Activated CD8-positive, alpha-beta T cell treated with anti-CD3 and anti-CD28 coated beads for 36 hours (primary cell): Measurements from ENCODE around the gene RETREG2. TPM values are rescaled to one million over a fixed set of nuclear protein-coding genes. Genes with fewer than 3 reads are reported as not detected.

Experiments
- ATAC-seq: fragments of 200-7000 bp; cut with Tn5 transposase; one replicate; pipeline ENCODE4 v1.10.0; 2021; ENCODE audit warnings: mild to moderate bottlenecking, moderate library complexity
- CTCF ChIA-PET: fragments of 350-600 bp; sonication (Branson Sonifier 250); formaldehyde crosslinking; loops from one replicate; lab custom pipeline; 2021; ENCODE audit warnings: antibody characterized with exemption; lab: Charles Lee
- POLR2A ChIA-PET: fragments of 350-600 bp; sonication (Branson Sonifier 250); formaldehyde crosslinking; loops from one replicate; lab custom pipeline; 2021; ENCODE audit warnings: antibody characterized with exemption; lab: Charles Lee
- DNase-seq: peaks from one replicate; pipeline ENCODE4 v3.0.0-alpha.2; 2020
- H3K27ac Mint-ChIP-seq: one replicate; pipeline ENCODE4 v1.8.0; 2021; ENCODE audit warnings: mild to moderate bottlenecking, mixed read lengths
- H3K27me3 Mint-ChIP-seq: one replicate; pipeline ENCODE4 v1.8.0; 2021; ENCODE audit warnings: mixed read lengths
- H3K36me3 Mint-ChIP-seq: one replicate; pipeline ENCODE4 v1.8.0; 2021; ENCODE audit warnings: low read depth, mixed read lengths
- H3K4me1 Mint-ChIP-seq: one replicate; pipeline ENCODE4 v1.8.0; 2021; ENCODE audit warnings: low read depth, mixed read lengths
- H3K4me3 Mint-ChIP-seq: one replicate; pipeline ENCODE4 v1.8.0; 2021; ENCODE audit warnings: mild to moderate bottlenecking, moderate library complexity, mixed read lengths
- H3K9me3 Mint-ChIP-seq: one replicate; pipeline ENCODE4 v1.8.0; 2021; ENCODE audit warnings: mixed read lengths
- intact Hi-C: fragments of 100-400 bp; cut with micrococcal nuclease; formaldehyde crosslinking; loops from one replicate; pipeline ENCODE4 v1.10.0; 2022
- total RNA-seq, 2 experiments: library from RNA; stranded (reverse); gene quantifications; one replicate each; pipeline ENCODE4 v1.2.3, GENCODE V29; 2021
- TF ChIP-seq, protein P1 (sequence below): fragments of 200-600 bp; IDR thresholded peaks from one replicate; pipeline ENCODE4 v1.8.0; 2022; ENCODE audit warnings: antibody characterized with exemption, mild to moderate bottlenecking

RETREG2 gene
- total RNA-seq, 2 experiments from 2014 or later = 63.8 to 67.8 TPM

DNA sequence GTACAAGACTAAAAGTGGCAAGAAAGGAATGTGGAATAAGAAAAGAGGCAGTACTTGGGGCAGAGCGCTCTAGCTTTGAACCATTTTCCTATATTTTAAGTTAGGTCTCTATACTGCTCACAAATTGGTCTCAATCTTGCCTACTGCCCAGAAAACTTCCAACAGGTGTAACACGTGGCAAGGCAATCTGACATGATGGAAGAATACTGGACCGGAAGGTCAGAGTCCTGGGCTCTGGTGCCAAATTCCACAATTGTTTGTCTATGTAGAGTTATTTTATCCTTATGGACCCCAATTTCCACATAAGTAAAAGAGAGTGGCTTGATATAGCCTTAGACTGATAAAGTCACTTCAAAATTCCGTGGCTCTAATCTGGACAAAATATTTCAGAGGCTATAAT is 46.3 kb upstream of the RETREG2 start:
- TF ChIP-seq, protein P1, sequence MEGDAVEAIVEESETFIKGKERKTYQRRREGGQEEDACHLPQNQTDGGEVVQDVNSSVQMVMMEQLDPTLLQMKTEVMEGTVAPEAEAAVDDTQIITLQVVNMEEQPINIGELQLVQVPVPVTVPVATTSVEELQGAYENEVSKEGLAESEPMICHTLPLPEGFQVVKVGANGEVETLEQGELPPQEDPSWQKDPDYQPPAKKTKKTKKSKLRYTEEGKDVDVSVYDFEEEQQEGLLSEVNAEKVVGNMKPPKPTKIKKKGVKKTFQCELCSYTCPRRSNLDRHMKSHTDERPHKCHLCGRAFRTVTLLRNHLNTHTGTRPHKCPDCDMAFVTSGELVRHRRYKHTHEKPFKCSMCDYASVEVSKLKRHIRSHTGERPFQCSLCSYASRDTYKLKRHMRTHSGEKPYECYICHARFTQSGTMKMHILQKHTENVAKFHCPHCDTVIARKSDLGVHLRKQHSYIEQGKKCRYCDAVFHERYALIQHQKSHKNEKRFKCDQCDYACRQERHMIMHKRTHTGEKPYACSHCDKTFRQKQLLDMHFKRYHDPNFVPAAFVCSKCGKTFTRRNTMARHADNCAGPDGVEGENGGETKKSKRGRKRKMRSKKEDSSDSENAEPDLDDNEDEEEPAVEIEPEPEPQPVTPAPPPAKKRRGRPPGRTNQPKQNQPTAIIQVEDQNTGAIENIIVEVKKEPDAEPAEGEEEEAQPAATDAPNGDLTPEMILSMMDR = no peak
- Mint-ChIP-seq H3K27me3 (no peaks in the 10 kb centered on the region), H3K36me3 (no peaks in the 10 kb centered on the region), H3K4me3 (no peak overlapping the region), H3K4me1 (peaks cover 10% of the 10 kb centered on the region), H3K27ac (no peak overlapping the region), H3K9me3 (no peaks in the 10 kb centered on the region)
- ATAC-seq = no peak
- no peak for DNase-seq
- ChIA-PET POLR2A (no interaction called here), CTCF (interaction anchor here (1.2 to 6.8 kb wide), 6 partner anchors 12 to 102 kb away, joined by 4 to 55 read pairs (median 11); no protein-coding TSS in a partner anchor)
- intact Hi-C loops = no loop called here

DNA sequence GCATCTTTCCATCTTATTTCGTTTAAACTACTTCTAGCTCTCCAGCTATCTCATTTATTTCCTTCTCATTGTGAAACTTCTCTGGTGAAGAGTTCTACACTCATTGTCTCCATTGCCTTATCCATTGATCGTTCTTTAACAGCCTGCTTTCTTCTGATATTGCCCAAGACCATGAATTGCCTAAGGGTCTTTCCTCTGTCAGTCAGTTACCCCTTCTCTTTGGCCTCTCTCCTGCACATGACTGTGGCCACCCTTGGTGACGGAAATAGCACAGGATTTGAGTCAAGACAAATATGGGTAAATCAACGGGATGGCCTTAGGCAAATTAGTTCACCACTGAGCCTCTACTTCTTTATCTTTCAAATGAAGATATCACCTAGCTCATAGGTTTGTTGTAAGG is 44.1 kb upstream of the RETREG2 start:
- no peaks in the 10 kb centered on the region for H3K27me3 Mint-ChIP-seq
- H3K36me3 Mint-ChIP-seq = peaks cover 4% of the 10 kb centered on the region
- no peaks in the 10 kb centered on the region for H3K9me3 Mint-ChIP-seq
- ChIA-PET POLR2A (no interaction called here), CTCF (interaction anchor here (1.2 to 6.8 kb wide), 12 partner anchors 8 to 286 kb away, joined by 3 to 55 read pairs (median 4); partner anchors contain the start of gene NHEJ1)
- intact Hi-C loops = no loop called here
- DNase-seq = no peak
- no peak for ATAC-seq
- no peak overlapping the region for H3K4me3 Mint-ChIP-seq
- TF ChIP-seq, protein P1 = no peak
- H3K4me1 Mint-ChIP-seq = peaks cover 10% of the 10 kb centered on the region
- H3K27ac Mint-ChIP-seq = no peak overlapping the region

DNA sequence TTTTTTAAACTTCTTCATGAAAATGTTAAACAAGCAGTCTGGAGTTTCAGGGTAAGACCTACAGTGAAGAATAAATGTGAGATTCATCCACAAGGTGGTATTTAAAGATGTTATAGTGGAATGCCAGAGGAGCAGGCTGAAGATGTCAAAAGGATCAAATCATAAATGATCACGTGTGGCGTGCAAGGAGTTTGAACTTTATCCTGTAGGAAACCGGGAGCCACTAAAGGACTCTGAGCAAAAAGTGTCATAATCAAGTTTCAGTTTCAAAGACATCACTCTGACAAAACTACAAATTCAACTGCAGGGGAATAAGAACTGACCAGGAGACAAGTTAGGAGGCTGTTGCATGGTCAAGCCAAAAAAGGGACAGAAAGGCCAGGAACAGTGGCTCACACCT is 37.4 kb upstream of the RETREG2 start:
- Mint-ChIP-seq H3K36me3 (peaks cover 37% of the 10 kb centered on the region), H3K4me3 (no peak overlapping the region), H3K4me1 (no peaks in the 10 kb centered on the region), H3K27me3 (no peaks in the 10 kb centered on the region), H3K9me3 (no peaks in the 10 kb centered on the region), H3K27ac (no peak overlapping the region)
- ATAC-seq = no peak
- DNase-seq = no peak
- ChIA-PET CTCF (interaction anchor here (1.4 to 2.0 kb wide), 2 partner anchors 21 to 111 kb away, joined by 4 to 5 read pairs; no protein-coding TSS in a partner anchor), POLR2A (no interaction called here)
- TF ChIP-seq, protein P1 = no peak
- intact Hi-C loops = no loop called here

DNA sequence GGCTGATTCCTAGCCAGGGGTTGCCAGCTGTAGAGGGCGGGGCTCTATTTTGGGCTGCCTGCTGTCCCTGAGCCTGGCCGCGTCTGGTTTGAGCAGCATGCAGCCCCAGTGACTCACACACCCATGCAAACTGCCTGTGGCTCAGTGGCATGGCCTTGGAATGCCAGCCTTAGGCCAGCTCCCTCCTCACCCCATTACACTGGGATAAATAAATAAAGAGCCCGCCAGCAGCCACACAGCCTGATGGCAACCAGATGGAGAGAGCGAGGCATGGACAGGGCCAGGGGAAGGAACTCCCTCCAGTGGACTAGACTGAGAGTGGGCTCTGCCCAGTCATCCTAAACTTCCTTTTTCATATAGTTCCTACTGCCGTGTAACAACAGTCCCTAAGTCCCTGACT is 35.7 kb upstream of the RETREG2 start:
- CTCF ChIA-PET = interaction anchor here (0.6 to 4.9 kb wide), 8 partner anchors 9 to 147 kb away, joined by 3 to 25 read pairs (median 4); no protein-coding TSS in a partner anchor
- intact Hi-C loops = no loop called here
- Mint-ChIP-seq H3K27me3 (no peaks in the 10 kb centered on the region), H3K27ac (no peak overlapping the region), H3K4me1 (no peaks in the 10 kb centered on the region), H3K36me3 (peaks cover 43% of the 10 kb centered on the region), H3K9me3 (no peaks in the 10 kb centered on the region), H3K4me3 (no peak overlapping the region)
- ATAC-seq (no peak), DNase-seq (no peak)
- POLR2A ChIA-PET = no interaction called here
- TF ChIP-seq, protein P1 = no peak

DNA sequence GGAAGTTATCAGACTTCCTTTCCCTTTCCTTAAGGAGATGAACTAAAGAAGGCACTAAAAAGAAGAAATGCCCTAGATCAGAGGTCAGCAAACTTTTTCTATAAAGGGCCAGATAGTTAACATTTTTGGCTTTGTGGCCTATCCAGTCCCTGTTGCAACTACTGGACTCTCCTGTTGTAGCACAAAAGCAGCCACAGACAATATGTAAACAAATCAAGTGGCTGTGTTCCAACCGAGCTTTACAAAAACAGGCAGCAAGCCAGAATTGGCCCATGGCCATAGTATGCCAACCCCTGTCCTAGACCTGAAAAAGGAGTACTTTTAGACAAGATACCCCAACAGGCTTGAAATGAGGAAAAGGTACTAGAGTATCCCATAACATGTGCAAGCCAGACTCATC is 28.4 kb upstream of the RETREG2 start:
- H3K27ac Mint-ChIP-seq = no peak overlapping the region
- ChIA-PET CTCF (interaction anchor here (0.7 to 2.4 kb wide), 4 partner anchors 28 to 170 kb away, joined by 3 to 9 read pairs (median 3); no protein-coding TSS in a partner anchor), POLR2A (interaction anchor here (1.6 kb wide), 1 partner anchor 105 kb away, joined by 3 read pairs; no protein-coding TSS in a partner anchor)
- no peak for DNase-seq
- intact Hi-C loops = no loop called here
- H3K9me3 Mint-ChIP-seq = no peaks in the 10 kb centered on the region
- H3K4me1 Mint-ChIP-seq = no peaks in the 10 kb centered on the region
- no peaks in the 10 kb centered on the region for H3K27me3 Mint-ChIP-seq
- TF ChIP-seq, protein P1 = no peak
- ATAC-seq = no peak
- H3K4me3 Mint-ChIP-seq = no peak overlapping the region
- H3K36me3 Mint-ChIP-seq = peaks cover 20% of the 10 kb centered on the region
